ENCODE measurements around the gene APLNR. TPM values are rescaled to one million over a fixed set of nuclear protein-coding genes. Genes with fewer than 3 reads are reported as not detected.

The APLNR gene
- polyA plus RNA-seq, 1 of the 3 experiments (the other 2 are of a cell fraction), result 0.03 TPM

GRCh38 chr11:57249384-57250319 lies 12.6 kb upstream of the APLNR start (continued):
- TF ChIP-seq MEF2A (IDR thresholded peaks at IDR 0.05; ENCODE audit: borderline replicate concordance, low read depth) (no peak), TCF12 (IDR thresholded peaks at IDR 0.05) (no peak), RFX5 (IDR thresholded peaks at IDR 0.05; ENCODE audit: low read length) (no peak), FOXM1 (IDR thresholded peaks at IDR 0.05; ENCODE audit: low read depth) (no peak)

- no peak overlapping the region for H3K9ac ChIP-seq
- peak; percentile 82 for DNase-seq
- TF ChIP-seq RAD21 (IDR thresholded peaks at IDR 0.05; ENCODE audit: low read length) (peak; percentile 94), SMC3 (IDR thresholded peaks at IDR 0.05; ENCODE audit: low read depth, low read length) (peak; percentile 96), USF2 (IDR thresholded peaks at IDR 0.05; ENCODE audit: borderline replicate concordance, low read depth, low read length) (no peak)
- TF ChIP-seq, protein P1, sequence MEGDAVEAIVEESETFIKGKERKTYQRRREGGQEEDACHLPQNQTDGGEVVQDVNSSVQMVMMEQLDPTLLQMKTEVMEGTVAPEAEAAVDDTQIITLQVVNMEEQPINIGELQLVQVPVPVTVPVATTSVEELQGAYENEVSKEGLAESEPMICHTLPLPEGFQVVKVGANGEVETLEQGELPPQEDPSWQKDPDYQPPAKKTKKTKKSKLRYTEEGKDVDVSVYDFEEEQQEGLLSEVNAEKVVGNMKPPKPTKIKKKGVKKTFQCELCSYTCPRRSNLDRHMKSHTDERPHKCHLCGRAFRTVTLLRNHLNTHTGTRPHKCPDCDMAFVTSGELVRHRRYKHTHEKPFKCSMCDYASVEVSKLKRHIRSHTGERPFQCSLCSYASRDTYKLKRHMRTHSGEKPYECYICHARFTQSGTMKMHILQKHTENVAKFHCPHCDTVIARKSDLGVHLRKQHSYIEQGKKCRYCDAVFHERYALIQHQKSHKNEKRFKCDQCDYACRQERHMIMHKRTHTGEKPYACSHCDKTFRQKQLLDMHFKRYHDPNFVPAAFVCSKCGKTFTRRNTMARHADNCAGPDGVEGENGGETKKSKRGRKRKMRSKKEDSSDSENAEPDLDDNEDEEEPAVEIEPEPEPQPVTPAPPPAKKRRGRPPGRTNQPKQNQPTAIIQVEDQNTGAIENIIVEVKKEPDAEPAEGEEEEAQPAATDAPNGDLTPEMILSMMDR (IDR thresholded peaks at IDR 0.05), result peak; percentile 68
- peaks cover 0 to 17% of the 10 kb centered on the region in 2 experiments; a peak in 1 of 4 replicates for H3K4me1 ChIP-seq (ENCODE audit: control insufficient read depth in 1 of 2, insufficient read depth in 2 of 2, low read depth in 1 of 2, low read length in 1 of 2)
- H3K9me3 ChIP-seq, result no peaks in the 10 kb centered on the region
- H2AFZ ChIP-seq (ENCODE audit: low read depth), result no peak overlapping the region; the same call in 1 of the 2 replicates
- no peak overlapping the region for H3K4me2 ChIP-seq
- POLR2A ChIA-PET, result interaction anchor here (0.6 to 1.4 kb wide), 6 partner anchors 8 to 408 kb away, joined by 3 to 8 read pairs (median 4); no protein-coding TSS in a partner anchor
- peak overlapping the region in 1 of 2 experiments; percentile 21; a peak in 1 of 4 replicates for H3K4me3 ChIP-seq (ENCODE audit: low read depth in 2 of 2, low read length in 1 of 2)
- H3K79me2 ChIP-seq (ENCODE audit: insufficient read depth), result no peaks in the 10 kb centered on the region
- H3F3A ChIP-seq (replicated peaks; ENCODE audit: insufficient read depth), result peaks cover 7% of the 10 kb centered on the region
- no peaks in the 10 kb centered on the region; the same call in 1 of the 2 replicates for H3K27me3 ChIP-seq (ENCODE audit: insufficient read depth)
- H3K36me3 ChIP-seq (replicated peaks in 1 of 2; ENCODE audit: control insufficient read depth in 1 of 2, insufficient read depth in 2 of 2, low read length in 1 of 2), result no peaks in the 10 kb centered on the region
- H3K9me2 ChIP-seq, result no peaks in the 10 kb centered on the region
- peak overlapping the region in 1 of 2 experiments; percentile 94; a peak in 2 of 4 replicates for H3K27ac ChIP-seq (ENCODE audit: low read depth in 2 of 2, low read length in 1 of 2)
- no peaks in the 10 kb centered on the region for H4K20me1 ChIP-seq (ENCODE audit: insufficient read depth)
- 6% methylated on average over 7 of the region's 9 CpGs for WGBS (ENCODE audit: low lambda C conversion rate)
- CTCF ChIA-PET, result interaction anchor here (0.6 to 10.0 kb wide), 101 partner anchors 9 to 1338 kb away, joined by 3 to 491 read pairs (median 5); partner anchors contain the start of genes APLNR and SSRP1
Measured at GRCh38 chr11:57248780-57249383, 11.8 kb upstream of the APLNR start.

- H3K4me3 ChIP-seq (ENCODE audit: low read depth in 2 of 2, low read length in 1 of 2), result no peak overlapping the region
- no peak for DNase-seq
- WGBS (ENCODE audit: low lambda C conversion rate), result 60% methylated on average over 3 of the region's 3 CpGs
- ChIA-PET CTCF (interaction anchor here (1.3 kb wide), 1 partner anchor 100 kb away, joined by 3 read pairs; no protein-coding TSS in a partner anchor), POLR2A (no interaction called here)
- H3K9me3 ChIP-seq, result no peaks in the 10 kb centered on the region
- no peaks in the 10 kb centered on the region for H3K9me2 ChIP-seq
- no peaks in the 10 kb centered on the region for H4K20me1 ChIP-seq (ENCODE audit: insufficient read depth)
- H2AFZ ChIP-seq (ENCODE audit: low read depth), result no peak overlapping the region
- no peaks in the 10 kb centered on the region for H3K79me2 ChIP-seq (ENCODE audit: insufficient read depth)
- peak overlapping the region in 1 of 2 experiments; percentile 86; a peak in 2 of 4 replicates for H3K27ac ChIP-seq (ENCODE audit: low read depth in 2 of 2, low read length in 1 of 2)
- no peaks in the 10 kb centered on the region for H3K36me3 ChIP-seq (replicated peaks in 1 of 2; ENCODE audit: control insufficient read depth in 1 of 2, insufficient read depth in 2 of 2, low read length in 1 of 2)
- H3K4me2 ChIP-seq, result no peak overlapping the region
- peaks cover 7% of the 10 kb centered on the region for H3F3A ChIP-seq (replicated peaks; ENCODE audit: insufficient read depth)
- no peaks in the 10 kb centered on the region for H3K27me3 ChIP-seq (ENCODE audit: insufficient read depth)
- peaks cover 0 to 42% of the 10 kb centered on the region in 2 experiments; a peak in 2 of 4 replicates for H3K4me1 ChIP-seq (ENCODE audit: control insufficient read depth in 1 of 2, insufficient read depth in 2 of 2, low read depth in 1 of 2, low read length in 1 of 2)
- H3K9ac ChIP-seq, result no peak overlapping the region
- TF ChIP-seq GATA2 (CRISPR knock-in tag; IDR thresholded peaks at IDR 0.05), result no peak
- TF ChIP-seq MXI1 (IDR thresholded peaks at IDR 0.05; ENCODE audit: low read depth, low read length), result no peak
- no peak for TF ChIP-seq FOXM1 (IDR thresholded peaks at IDR 0.05; ENCODE audit: low read depth)
- TF ChIP-seq JUND (IDR thresholded peaks at IDR 0.05), result no peak
- no peak for TF ChIP-seq ELF1 (IDR thresholded peaks at IDR 0.05)
- TF ChIP-seq RFX5 (IDR thresholded peaks at IDR 0.05; ENCODE audit: low read length), result no peak
- TF ChIP-seq TEAD4 (IDR thresholded peaks at IDR 0.05; ENCODE audit: borderline replicate concordance, insufficient read depth), result no peak
- no peak for TF ChIP-seq RCOR1 (IDR thresholded peaks at IDR 0.05; ENCODE audit: low read length)
- TF ChIP-seq EP300 (IDR thresholded peaks at IDR 0.05; ENCODE audit: borderline replicate concordance in 1 of 2, low read depth in 1 of 2, low read length in 1 of 2), result no peak
- TF ChIP-seq TAF1 (IDR thresholded peaks at IDR 0.05; ENCODE audit: borderline replicate concordance, low read depth, low read length), result no peak
- TF ChIP-seq, protein P1 (IDR thresholded peaks at IDR 0.05), result no peak
Measured at GRCh38 chr11:57244911-57245310, 7.9 kb upstream of the APLNR start.
